Endodermal cell (in vitro differentiated cells): ENCODE measurements around the gene CLK3. TPM values are rescaled to one million over a fixed set of nuclear protein-coding genes. Genes with fewer than 3 reads are reported as not detected.
"Not testable (repeated sequence)": the region's sequence is repeated elsewhere in the genome, so short reads cannot be mapped to it uniquely, and the experiment has no call there.

Source experiments
- DNase-seq: peaks from one replicate; pipeline ENCODE4 v3.0.0-alpha.2; 2017
- H3K27ac ChIP-seq: 2 replicates; pipeline ENCODE4 v1.5.1; 2013; ENCODE audit warnings: mild to moderate bottlenecking, low read depth, low read length, moderate library complexity
- H3K27me3 ChIP-seq: 2 replicates; pipeline ENCODE4 v1.6.1; 2013; ENCODE audit warnings: mild to moderate bottlenecking, low read length, moderate library complexity; ENCODE audit not compliant: insufficient read depth, control insufficient read depth, poor library complexity, severe bottlenecking
- H3K36me3 ChIP-seq: 2 replicates; pipeline ENCODE4 v1.7.0; 2013; ENCODE audit warnings: mild to moderate bottlenecking, low read length, moderate library complexity; ENCODE audit not compliant: control insufficient read depth, insufficient read depth
- H3K4me1 ChIP-seq: one replicate; pipeline ENCODE4 v1.7.0; 2013; ENCODE audit warnings: low read length; ENCODE audit not compliant: control insufficient read depth, insufficient read depth
- H3K4me3 ChIP-seq: 2 replicates; pipeline ENCODE4 v1.5.1; 2013; ENCODE audit warnings: mild to moderate bottlenecking, low read length, moderate library complexity
- H3K9ac ChIP-seq: 2 replicates; pipeline ENCODE4 v1.6.1; 2013; ENCODE audit warnings: mild to moderate bottlenecking, low read length, moderate library complexity; ENCODE audit not compliant: poor library complexity, severe bottlenecking; ENCODE audit errors: extremely low read depth
- H3K9me3 ChIP-seq: 2 replicates; pipeline ENCODE4 v1.6.1; 2013; ENCODE audit warnings: mild to moderate bottlenecking, low read length, moderate library complexity; ENCODE audit not compliant: control insufficient read depth
- H3K27ac Mint-ChIP-seq: 2 replicates; pipeline ENCODE4 v1.8.0; 2020; ENCODE audit warnings: mixed read lengths
- H3K27me3 Mint-ChIP-seq: 2 replicates; pipeline ENCODE4 v1.8.0; 2021; ENCODE audit warnings: mild to moderate bottlenecking, mixed read lengths; ENCODE audit not compliant: insufficient read depth
- H3K36me3 Mint-ChIP-seq: 2 replicates; pipeline ENCODE4 v1.8.0; 2020; ENCODE audit warnings: low read depth, mixed read lengths
- H3K4me1 Mint-ChIP-seq: 2 replicates; pipeline ENCODE4 v1.8.0; 2020; ENCODE audit warnings: mixed read lengths
- H3K4me3 Mint-ChIP-seq: 2 replicates; pipeline ENCODE4 v1.8.0; 2020; ENCODE audit warnings: mild to moderate bottlenecking, moderate library complexity, mixed read lengths
- H3K9me3 Mint-ChIP-seq: 2 replicates; pipeline ENCODE4 v1.8.0; 2020; ENCODE audit warnings: mild to moderate bottlenecking, mixed read lengths
- WGBS, 2 experiments: methylation state at CpG; one replicate each; pipeline versions ENCODE4 v1.1.5 to v1.1.7; 2013; ENCODE audit warnings: missing lambda C conversion rate in 2 of 2, mixed read lengths in 1 of 2; ENCODE audit not compliant: insufficient coverage in 1 of 2, insufficient read length in 1 of 2; 5-methylcytosine and 5-hydroxymethylcytosine counted together
- total RNA-seq, 2 donors: library from RNA; stranded (reverse); fragmentation: NEBNext Ultra II Directional in 1 of 2; extraction: Animal tissue kit (Norgen Biotek cat#: 25700) in 1 of 2; gene quantifications; 2 replicates in 1 of 2; 3 replicates in 1 of 2; pipeline ENCODE4 v1.2.1, GENCODE V29; 2021
- TF ChIP-seq, protein P1 (sequence below): fragments of 200-600 bp; sonication (generic); conservative IDR thresholded peaks from 2 replicates; pipeline ENCODE4 v1.5.0; 2021; ENCODE audit warnings: antibody characterized with exemption, mild to moderate bottlenecking

The CLK3 gene
- total RNA-seq, 2 donors from 2014 or later = 53.4 to 67.3 TPM

DNA sequence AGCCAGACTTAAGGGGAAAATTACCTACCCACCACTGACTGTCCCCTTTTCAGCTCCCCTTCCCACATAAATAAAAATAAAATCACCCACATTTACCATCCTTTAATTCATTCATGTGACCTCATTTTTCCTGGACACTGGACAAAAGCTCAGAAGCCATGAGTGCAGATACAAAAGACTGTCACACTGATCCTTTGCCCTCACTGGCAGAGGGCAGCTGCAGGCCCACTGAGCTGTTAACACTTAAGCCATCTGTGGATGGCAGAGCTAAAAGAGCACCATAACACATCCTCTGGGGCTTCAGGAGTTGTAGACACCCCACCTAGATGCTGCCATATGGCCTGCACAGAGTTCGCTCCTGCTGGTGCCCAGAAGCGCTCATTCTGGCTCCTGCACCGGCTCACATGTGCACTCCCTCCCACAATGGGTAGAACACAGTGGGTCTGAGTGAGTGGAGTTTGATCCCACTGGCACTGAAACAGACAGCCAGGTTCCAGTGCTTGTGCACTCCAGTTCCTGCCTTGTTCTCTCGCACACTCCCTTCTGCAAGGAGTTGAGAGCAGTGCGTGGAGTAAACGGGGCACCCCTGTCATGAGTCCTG lies 41.4 kb downstream of the CLK3 start:
- DNase-seq = no peak
- Mint-ChIP-seq H3K9me3 (no peaks in the 10 kb centered on the region), H3K4me3 (no peak overlapping the region), H3K4me1 (no peaks in the 10 kb centered on the region), H3K27ac (no peak overlapping the region), H3K36me3 (peaks cover 15% of the 10 kb centered on the region), H3K27me3 (no peaks in the 10 kb centered on the region)
- TF ChIP-seq, protein P1, sequence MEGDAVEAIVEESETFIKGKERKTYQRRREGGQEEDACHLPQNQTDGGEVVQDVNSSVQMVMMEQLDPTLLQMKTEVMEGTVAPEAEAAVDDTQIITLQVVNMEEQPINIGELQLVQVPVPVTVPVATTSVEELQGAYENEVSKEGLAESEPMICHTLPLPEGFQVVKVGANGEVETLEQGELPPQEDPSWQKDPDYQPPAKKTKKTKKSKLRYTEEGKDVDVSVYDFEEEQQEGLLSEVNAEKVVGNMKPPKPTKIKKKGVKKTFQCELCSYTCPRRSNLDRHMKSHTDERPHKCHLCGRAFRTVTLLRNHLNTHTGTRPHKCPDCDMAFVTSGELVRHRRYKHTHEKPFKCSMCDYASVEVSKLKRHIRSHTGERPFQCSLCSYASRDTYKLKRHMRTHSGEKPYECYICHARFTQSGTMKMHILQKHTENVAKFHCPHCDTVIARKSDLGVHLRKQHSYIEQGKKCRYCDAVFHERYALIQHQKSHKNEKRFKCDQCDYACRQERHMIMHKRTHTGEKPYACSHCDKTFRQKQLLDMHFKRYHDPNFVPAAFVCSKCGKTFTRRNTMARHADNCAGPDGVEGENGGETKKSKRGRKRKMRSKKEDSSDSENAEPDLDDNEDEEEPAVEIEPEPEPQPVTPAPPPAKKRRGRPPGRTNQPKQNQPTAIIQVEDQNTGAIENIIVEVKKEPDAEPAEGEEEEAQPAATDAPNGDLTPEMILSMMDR = no peak
- Histone ChIP-seq H3K9ac (no peak overlapping the region), H3K4me3 (no peak overlapping the region), H3K4me1 (no peaks in the 10 kb centered on the region), H3K27ac (peak overlapping the region; percentile 55), H3K36me3 (peaks cover 26% of the 10 kb centered on the region), H3K9me3 (no peaks in the 10 kb centered on the region), H3K27me3 (no peaks in the 10 kb centered on the region)
- 95 to 100% methylated on average over 5 to 6 of the region's 6 CpGs for WGBS, 2 experiments

DNA sequence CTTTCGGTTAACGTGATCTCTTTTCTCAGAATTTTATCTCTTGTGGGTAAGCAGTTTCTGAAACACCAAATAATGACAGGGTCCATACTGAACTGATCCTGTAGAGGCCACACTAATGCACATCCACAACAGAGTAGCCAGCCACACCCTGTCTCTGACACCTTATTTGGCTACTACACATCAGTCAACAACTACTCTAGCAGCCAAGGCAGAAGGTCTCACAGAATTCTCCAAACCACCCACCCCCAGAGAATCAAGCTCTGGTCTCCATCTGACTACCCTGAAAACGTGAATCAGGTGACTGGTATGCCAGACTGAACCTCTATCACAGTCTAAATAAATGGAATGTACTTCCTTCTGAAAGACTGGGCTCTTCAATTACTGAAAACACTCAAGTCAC lies 42.2 kb downstream of the CLK3 start:
- no peak for DNase-seq
- H3K27ac ChIP-seq = peak overlapping the region; percentile 55
- H3K36me3 ChIP-seq = peaks cover 25% of the 10 kb centered on the region
- 94 to 96% methylated on average over 3 of the region's 3 CpGs for WGBS, 2 experiments
- no peaks in the 10 kb centered on the region for H3K4me1 ChIP-seq
- no peaks in the 10 kb centered on the region for H3K27me3 ChIP-seq
- H3K27me3 Mint-ChIP-seq = no peaks in the 10 kb centered on the region
- no peak overlapping the region for H3K9ac ChIP-seq
- H3K27ac Mint-ChIP-seq = no peak overlapping the region
- H3K9me3 ChIP-seq = no peaks in the 10 kb centered on the region
- TF ChIP-seq, protein P1 = no peak
- H3K4me1 Mint-ChIP-seq = no peaks in the 10 kb centered on the region
- H3K4me3 Mint-ChIP-seq = no peak overlapping the region
- H3K4me3 ChIP-seq = no peak overlapping the region
- peaks cover 15% of the 10 kb centered on the region for H3K36me3 Mint-ChIP-seq
- H3K9me3 Mint-ChIP-seq = no peaks in the 10 kb centered on the region

DNA sequence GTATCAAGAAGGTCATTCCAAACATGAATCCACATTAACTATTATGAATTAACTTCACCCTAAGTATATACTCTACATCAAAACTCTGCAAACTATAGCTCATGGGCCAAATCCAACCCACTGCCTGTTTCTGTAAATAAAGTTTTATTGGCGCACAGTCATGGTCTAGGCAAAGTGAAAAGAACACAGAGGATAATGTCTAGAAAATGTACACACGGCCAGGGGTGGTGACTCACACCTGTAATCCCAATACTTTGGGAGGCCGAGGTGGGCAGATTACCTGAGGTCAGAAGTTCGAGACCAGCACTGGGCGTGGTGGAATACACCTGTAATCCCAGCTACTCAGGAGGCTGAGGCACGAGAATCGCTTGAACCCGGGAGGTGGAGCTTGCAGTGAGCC lies 45.6 kb downstream of the CLK3 start:
- not testable (repeated sequence) for H3K27ac ChIP-seq, H3K9me3 ChIP-seq, H3K4me3 ChIP-seq, H3K4me1 ChIP-seq, H3K9ac ChIP-seq, H3K27ac Mint-ChIP-seq, H3K9me3 Mint-ChIP-seq, H3K36me3 ChIP-seq, H3K27me3 Mint-ChIP-seq, DNase-seq, H3K27me3 ChIP-seq, H3K4me3 Mint-ChIP-seq, H3K36me3 Mint-ChIP-seq
- 95% methylated on average over 6 to 8 of the region's 8 CpGs for whole genome bisulfite sequencing, 2 experiments
- peaks cover 14% of the 10 kb centered on the region for H3K4me1 Mint-ChIP-seq
